HEK293 (cell line): ENCODE results near the gene ADGRB3.

Experiments
- SCRT2 ChIP-seq: fragments of 450-650 bp; formaldehyde crosslinking; IDR thresholded peaks from 2 replicates; pipeline ENCODE4 v1.5.1; 2016; ENCODE audit warnings: missing biosample characterization, missing genetic modification characterization
- ZNF274 ChIP-seq, 2 experiments: fragments of 200-500 bp in 1 of 2; fragments of 450-650 bp in 1 of 2; sonication (Bioruptor generic) in 1 of 2; formaldehyde crosslinking in 1 of 2; IDR thresholded peaks; 2 replicates each; pipeline versions ENCODE4 v1.5.1 to v1.6.1; 2014 to 2016; ENCODE audit warnings: borderline replicate concordance in 1 of 2, inconsistent platforms in 1 of 2, low read length in 1 of 2, missing biosample characterization in 1 of 2, missing genetic modification characterization in 1 of 2
- TF ChIP-seq, protein P1 (sequence below): fragments of 450-650 bp; formaldehyde crosslinking; IDR thresholded peaks from 2 replicates; pipeline ENCODE4 v1.5.1; 2016; ENCODE audit warnings: missing biosample characterization, missing genetic modification characterization
- TF ChIP-seq, protein P2 (sequence below): fragments of 450-650 bp; formaldehyde crosslinking; IDR thresholded peaks from 2 replicates; pipeline ENCODE4 v1.5.1; 2016; ENCODE audit warnings: missing biosample characterization, missing genetic modification characterization

DNA sequence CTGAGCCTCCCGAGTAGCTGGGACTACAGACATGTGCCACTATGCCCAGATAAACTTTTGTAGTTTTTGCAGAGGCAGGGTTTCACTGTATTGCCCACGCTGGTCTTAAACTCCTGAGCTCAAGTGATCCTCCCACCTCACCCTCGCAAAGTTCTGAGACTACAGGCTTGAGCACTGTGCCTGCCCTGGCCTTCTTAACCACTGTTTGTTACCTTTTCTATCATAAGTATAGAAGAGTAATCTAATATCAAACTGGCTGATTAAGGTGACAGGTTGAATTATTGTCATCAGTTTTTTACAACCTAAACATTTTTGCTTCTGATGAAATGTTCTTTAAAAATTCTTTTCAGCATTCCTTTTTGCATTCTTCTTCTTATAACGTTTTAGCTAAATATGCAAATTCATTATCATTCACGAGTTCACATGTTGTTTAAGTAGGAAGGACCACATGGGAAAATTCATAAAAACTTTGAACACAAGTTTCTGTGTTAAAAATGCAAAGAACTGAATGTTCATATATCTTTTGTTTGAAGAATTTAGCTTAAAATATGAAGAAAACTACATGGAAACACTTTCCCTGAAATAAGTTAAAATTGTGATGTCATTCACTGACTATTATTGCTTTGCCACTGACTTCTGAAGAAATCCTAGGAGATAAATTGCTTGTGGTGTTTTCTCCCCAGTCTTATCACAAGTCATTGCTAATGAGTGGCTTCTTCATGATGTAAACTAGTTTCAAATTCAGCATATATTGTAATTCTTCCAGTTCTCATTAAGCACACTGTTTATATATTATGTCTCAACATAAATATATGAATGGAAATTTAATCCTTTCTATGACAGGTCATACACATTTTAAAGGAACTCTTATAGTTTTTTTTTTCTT, 106.7 kb downstream of the ADGRB3 start:
- TF ChIP-seq, protein P1, sequence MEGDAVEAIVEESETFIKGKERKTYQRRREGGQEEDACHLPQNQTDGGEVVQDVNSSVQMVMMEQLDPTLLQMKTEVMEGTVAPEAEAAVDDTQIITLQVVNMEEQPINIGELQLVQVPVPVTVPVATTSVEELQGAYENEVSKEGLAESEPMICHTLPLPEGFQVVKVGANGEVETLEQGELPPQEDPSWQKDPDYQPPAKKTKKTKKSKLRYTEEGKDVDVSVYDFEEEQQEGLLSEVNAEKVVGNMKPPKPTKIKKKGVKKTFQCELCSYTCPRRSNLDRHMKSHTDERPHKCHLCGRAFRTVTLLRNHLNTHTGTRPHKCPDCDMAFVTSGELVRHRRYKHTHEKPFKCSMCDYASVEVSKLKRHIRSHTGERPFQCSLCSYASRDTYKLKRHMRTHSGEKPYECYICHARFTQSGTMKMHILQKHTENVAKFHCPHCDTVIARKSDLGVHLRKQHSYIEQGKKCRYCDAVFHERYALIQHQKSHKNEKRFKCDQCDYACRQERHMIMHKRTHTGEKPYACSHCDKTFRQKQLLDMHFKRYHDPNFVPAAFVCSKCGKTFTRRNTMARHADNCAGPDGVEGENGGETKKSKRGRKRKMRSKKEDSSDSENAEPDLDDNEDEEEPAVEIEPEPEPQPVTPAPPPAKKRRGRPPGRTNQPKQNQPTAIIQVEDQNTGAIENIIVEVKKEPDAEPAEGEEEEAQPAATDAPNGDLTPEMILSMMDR (tag by site-specific recombination): no peak
- TF ChIP-seq SCRT2 (tag by site-specific recombination) (no peak), ZNF274 (IDR thresholded peaks at IDR 0.05; ENCODE audit: low read length) (no peak), ZNF274 (tag by site-specific recombination; IDR thresholded peaks at IDR 0.05; ENCODE audit: borderline replicate concordance) (no peak)
- TF ChIP-seq, protein P2, sequence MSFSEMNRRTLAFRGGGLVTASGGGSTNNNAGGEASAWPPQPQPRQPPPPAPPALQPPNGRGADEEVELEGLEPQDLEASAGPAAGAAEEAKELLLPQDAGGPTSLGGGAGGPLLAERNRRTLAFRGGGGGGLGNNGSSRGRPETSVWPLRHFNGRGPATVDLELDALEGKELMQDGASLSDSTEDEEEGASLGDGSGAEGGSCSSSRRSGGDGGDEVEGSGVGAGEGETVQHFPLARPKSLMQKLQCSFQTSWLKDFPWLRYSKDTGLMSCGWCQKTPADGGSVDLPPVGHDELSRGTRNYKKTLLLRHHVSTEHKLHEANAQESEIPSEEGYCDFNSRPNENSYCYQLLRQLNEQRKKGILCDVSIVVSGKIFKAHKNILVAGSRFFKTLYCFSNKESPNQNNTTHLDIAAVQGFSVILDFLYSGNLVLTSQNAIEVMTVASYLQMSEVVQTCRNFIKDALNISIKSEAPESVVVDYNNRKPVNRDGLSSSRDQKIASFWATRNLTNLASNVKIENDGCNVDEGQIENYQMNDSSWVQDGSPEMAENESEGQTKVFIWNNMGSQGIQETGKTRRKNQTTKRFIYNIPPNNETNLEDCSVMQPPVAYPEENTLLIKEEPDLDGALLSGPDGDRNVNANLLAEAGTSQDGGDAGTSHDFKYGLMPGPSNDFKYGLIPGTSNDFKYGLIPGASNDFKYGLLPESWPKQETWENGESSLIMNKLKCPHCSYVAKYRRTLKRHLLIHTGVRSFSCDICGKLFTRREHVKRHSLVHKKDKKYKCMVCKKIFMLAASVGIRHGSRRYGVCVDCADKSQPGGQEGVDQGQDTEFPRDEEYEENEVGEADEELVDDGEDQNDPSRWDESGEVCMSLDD (tag by site-specific recombination): no peak
